Central memory CD4-positive, alpha-beta T cell (primary cell): ENCODE data around the gene METTL3.

Source experiments
- DNase-seq: peaks from one replicate; pipeline ENCODE4 v3.0.0; 2022

METTL3 gene

DNA sequence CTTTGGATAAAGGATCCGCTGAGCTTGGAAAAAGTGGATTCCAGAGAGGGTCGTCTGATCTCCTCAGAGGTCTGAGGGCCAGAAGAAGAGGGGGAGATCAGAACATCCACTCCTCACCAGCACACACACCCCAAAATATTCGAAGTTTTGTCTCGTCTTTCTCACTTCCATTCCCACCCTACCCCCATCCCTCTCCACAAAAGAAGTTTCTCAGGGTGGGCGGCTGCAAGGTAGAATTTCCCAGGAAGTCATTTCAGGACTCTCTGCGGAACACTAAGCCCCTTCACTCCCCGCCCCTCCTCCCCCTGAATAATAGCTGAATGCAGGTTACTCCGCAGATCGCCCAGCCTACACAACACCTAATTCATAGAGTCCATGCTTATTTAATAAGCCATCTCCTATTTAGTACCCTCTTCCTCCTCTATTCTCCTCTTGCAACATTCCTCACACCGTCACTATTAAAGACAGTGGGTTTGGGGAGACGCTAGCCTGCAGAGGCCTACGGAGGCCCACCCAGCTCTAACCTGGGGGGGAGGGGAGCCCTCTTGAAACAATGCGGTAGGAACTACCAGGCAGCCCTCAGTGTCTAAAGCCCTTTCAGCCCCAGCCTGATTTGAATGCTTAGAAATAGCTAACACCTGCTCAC lies 15.7 kb upstream of the METTL3 start:
- no peak for DNase-seq

- DNase-seq = peak; percentile 33
Measured at GRCh38 chr14:21525962-21526671, 15.0 kb upstream of the METTL3 start, which contains the start of gene SALL2. SALL2 (minus strand) TSS chr14:21526346; CDS start chr14:21526127, 219 bp downstream.

- no peak for DNase-seq
Measured at GRCh38 chr14:21525571-21525961, 14.4 kb upstream of the METTL3 start.

GRCh38 chr14:21524575-21525490 lies 13.7 kb upstream of the METTL3 start:
- no peak for DNase-seq

- no peak for DNase-seq
Measured at GRCh38 chr14:21523203-21523602, 12.1 kb upstream of the METTL3 start.

- no peak for DNase-seq
Measured at GRCh38 chr14:21521501-21521900, 10.4 kb upstream of the METTL3 start.

- DNase-seq = no peak
Measured at GRCh38 chr14:21520767-21521166, 9.6 kb upstream of the METTL3 start.

GRCh38 chr14:21518725-21519124 lies 7.6 kb upstream of the METTL3 start:
- DNase-seq = no peak

- no peak for DNase-seq
Measured at GRCh38 chr14:21514341-21514740, 3.2 kb upstream of the METTL3 start.

- no peak for DNase-seq
Measured at GRCh38 chr14:21509432-21510143, 1.6 kb downstream of the METTL3 start.

GRCh38 chr14:21506557-21506956 lies 4.6 kb downstream of the METTL3 start:
- no peak for DNase-seq

DNA sequence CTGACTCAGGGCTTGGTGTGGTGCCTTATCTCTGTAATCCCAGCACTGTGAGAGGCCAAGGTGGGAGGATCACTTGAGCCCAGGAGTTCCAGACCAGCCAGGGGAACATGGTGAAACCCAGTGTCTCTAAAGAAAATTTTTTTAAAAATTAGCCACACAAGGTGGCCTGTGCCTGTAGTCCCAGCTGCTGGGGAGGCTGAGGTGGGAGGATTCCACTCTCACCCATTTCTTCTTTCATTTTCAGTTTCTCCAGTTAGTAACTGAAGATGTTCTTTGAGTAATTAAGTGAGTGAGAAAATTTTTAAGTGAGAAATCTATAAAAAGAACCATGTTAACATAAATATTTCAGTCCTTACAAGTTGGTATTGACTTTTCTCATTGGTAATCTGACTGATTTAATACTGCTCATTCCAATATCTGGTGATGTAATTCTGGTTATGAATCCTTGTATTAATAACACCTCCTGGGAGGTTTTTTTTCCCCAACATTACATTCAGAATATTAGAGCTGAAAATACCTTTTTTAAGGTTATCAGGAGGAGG lies 6.1 kb downstream of the METTL3 start:
- no peak for DNase-seq

DNA sequence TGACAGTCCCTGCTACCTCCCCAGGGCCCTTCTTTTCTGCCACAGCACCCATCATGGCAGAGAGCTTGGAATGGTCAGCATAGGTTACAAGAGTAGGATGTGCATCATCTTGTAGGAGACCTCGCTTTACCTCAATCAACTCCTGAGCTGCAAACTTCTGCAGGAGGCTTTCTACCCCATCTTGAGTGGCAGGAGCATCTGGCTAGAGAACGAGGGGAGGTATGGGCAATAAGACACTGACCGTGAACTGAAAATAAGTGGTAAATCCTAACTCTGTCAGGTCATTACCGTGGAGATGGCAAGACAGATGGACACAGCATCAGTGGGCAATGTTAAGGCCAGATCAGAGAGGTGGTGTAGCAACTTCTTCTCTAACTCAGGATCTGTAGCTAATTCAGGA lies 7.8 kb downstream of the METTL3 start:
- DNase-seq = no peak

GRCh38 chr14:21501568-21501967 lies 9.6 kb downstream of the METTL3 start:
- no peak for DNase-seq

GRCh38 chr14:21498540-21499526 lies 12.3 kb downstream of the METTL3 start:
- DNase-seq = peak; percentile 53

DNA sequence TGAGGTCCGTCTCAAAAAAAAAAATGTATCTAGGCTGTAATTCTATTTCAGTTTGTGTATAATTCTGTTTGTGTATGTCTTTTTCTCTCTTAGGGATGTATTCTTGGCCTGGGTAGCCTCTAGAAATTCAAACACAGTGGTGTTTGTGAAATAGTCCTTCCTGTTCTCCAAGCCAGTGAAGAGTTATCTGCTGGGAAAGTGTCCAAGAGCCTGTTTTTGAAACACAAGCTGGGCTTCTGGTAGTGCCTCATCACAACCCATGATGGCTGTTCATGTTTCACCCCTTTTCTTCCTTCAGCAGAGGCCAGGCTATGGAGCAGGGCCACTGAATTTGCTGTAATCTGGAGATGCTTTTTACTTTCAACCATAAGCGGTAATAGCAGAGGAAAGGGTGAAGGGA lies 14.7 kb downstream of the METTL3 start:
- no peak for DNase-seq

DNA sequence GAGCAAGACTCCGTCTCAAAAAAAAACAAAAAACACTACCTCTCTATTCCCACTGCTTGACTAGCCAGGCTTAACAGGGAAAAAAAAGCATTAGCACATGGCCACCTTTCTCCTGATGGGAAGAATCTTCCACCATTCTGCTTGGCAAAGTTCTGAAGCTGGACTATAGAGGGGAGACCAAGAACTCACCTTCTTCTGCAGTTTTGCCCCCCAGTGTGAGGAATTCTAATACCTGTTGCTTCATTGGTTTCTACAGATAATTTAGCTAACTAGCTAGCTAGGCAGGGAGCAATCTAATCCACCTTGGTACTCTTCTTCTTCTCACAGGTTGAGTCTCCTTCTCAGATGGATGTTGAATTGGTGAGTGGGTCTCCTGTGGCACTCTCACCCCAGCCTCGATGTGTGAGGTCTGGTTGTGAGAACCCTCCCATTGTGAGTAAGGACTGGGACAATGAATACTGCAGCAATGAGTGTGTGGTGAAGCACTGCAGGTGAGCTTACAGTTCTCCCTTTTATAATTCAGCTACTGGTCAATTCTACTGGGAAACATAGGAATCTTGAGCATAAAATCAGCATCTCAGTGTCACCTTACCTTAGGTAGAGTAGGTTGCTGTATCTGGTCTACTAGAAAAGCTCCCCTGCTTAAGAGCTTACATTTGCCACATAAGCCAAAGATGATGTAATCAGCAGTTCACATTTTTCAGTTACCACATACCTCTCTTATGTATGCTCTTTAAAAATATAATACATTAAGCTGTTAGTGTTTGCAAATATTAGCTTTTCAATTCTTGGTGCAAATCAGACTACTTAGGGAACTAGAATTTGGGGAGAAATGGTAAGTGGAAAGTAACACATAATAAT lies 16.0 kb downstream of the METTL3 start:
- no peak for DNase-seq

- no peak for DNase-seq
Measured at GRCh38 chr14:21486640-21487087, 24.5 kb downstream of the METTL3 start.

DNA sequence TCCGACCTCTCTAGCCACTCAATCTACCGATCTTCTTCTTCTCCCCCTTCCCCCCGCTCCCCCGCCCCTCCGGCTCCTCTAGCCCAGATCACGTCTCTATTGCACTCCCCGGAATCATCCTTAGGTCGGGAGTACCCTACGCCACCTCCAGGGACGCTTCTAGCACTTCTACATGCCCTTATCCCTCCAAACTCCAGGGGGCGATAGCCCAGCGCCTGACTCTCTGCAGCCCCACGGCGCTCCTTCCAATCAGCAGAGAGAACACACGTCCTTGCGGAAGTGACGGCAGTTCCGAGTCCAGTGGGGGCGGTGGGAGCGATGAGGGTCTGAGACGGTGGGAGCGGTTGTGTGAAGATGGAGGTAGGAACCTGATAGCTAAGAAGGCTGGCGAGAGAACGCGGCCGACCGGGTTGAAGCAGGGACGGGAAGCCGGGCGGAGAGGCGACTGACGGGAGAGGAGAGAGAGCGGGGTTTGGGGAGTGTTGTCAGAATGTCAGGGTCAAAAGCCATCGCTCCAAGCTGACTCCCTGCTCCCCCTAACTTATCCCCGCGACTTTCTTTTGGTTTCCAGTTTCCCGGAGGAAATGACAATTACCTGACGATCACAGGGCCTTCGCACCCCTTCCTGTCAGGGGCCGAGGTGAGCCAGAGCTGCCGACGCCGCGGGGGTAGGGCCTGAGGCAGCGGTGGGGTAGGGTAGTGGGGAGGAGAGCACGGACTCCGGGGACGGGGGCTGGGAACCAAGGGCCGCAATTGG lies 34.0 kb downstream of the METTL3 start, which contains the start of the genes RAB2B and TOX4:
Gene RAB2B, minus strand, starts transcription at position 35 of the 757 bp plus-strand sequence. CDS start 87 bp downstream, outside the sequence.
Gene TOX4, plus strand, starts transcription at position 271 of the 757 bp plus-strand sequence. Its CDS starts 84 bp downstream, at position 355.
- peak; percentile 98 for DNase-seq
